ENCODE data around the gene ZNF354C.

ZNF354C gene

DNA sequence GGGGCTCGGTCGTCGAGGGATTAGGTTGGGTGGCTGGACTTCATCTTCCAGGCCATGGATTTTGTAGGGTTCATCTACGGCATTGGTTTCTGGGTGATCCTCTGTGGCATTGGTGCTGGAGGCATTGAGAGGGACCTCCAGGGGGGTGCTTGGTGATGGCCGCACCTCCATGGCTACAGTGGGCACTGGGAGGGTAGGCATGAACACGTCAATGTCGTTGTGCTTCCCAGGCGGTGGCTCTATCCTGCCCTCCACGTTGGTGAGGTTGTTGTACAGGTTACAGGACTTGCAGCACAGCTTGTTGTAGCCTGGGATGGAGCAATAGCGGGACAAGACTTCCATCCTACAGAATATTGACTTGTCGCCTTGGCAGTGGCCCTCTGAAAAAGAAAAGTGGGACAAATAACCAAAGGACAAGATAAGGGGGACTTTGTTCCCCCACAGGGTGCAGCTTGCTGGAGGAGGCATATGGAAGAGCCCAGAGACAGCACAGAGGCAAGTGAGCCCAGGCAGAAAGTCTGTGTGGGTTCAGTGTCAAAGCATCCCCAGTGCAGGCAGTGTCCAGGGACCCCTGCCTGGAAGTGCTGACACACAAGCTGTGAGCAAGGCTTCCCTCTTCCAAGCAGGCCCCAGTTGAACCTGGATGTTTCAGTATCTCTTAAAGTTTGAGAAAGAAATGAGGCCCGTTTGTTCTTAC lies 53.9 kb downstream of the ZNF354C start:
- DNase-seq (ENCODE audit: low read depth in 2 of 2) = no peak

DNA sequence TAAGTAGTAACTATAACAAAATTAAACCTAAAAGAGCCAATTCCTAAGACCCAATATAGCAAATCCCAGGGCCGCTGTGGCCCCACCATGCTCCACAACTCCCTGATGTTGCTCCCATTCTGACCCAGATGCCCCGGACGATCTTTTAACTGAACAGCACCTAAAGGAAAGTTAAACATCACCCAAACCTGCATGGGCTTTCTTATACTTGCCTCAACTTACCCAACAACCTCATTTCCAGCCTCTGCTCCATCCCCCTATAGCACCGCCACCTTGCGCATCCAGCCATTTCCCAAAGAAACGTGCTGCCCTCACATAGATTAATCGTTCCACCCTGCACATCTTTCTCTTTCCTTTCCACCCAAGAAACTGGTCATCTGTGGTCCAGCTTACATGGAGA lies 54.6 kb downstream of the ZNF354C start:
- DNase-seq (ENCODE audit: low read depth in 2 of 2) = no peak

DNA sequence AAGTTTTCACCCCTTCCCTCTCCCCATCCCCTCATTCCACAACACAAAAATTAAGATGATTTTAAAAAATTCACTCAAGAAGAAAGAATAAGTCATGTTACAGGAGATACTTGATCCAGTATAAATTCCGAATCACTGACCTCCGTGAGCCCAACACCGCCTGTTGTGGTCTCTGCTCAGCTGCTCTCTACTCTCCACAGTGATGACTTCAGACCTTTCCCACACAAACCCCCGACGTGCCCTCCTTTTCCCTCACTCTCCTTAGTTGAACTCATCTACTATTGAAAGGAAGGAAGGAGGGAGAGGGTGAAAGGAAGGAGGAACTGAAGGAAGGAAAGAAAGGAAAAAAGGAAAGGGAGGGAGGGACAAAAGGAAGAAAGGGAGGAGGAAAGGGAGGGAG lies 55.1 kb downstream of the ZNF354C start:
- DNase-seq (ENCODE audit: low read depth in 2 of 2) = no peak

DNA sequence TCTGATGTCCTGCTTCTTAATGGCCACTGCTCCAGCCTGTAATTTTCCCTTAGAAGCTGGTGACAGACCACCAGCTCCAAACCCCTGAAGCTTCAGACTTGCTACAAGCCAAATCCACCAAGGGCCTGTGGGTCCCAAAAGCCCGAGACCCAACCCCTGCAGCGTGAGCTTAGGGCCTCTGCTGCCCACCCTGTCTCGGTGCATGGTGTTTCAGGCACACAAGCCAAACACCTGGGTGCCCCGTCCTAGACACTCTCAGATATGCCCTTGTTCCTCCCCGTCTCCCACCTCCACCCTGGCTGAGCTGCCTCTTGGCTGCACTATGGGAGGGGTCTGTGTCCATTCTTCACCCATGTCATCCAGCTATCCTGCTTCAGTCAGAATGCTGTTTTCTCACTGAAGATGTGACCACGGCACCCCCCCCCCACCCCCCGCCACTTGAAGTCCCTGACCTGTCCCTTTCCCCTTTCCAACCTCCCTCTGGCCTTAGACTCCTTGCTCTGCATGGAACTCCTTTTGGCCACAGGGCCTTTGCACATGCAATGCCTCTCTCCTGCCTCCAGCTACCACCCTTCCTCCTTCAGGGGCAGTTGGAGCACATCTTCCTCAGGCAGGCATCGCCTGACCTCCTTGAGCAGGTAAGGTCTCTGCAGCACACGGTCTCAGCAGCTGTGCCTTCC lies 55.8 kb downstream of the ZNF354C start:
- no peak for DNase-seq (ENCODE audit: low read depth in 2 of 2)

DNA sequence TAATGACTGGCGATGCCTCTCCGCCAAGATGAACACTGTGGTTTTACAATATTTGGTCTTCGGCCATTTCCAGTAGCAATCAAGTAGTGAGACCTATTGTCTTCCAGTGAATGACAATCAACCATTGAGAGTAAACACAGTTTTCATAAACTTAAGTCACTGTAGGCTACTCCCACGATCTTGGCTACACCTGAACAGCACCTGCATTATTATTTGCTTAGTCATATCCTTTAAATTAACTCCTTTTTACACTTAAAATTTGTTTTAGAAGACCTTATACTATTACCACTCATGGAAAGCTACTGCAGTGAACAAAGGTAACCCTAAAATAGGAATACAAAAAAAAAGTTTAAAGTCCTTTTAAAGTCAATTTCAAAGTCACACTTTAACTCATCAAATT lies 58.2 kb downstream of the ZNF354C start:
- DNase-seq (ENCODE audit: low read depth in 2 of 2) = no peak

DNA sequence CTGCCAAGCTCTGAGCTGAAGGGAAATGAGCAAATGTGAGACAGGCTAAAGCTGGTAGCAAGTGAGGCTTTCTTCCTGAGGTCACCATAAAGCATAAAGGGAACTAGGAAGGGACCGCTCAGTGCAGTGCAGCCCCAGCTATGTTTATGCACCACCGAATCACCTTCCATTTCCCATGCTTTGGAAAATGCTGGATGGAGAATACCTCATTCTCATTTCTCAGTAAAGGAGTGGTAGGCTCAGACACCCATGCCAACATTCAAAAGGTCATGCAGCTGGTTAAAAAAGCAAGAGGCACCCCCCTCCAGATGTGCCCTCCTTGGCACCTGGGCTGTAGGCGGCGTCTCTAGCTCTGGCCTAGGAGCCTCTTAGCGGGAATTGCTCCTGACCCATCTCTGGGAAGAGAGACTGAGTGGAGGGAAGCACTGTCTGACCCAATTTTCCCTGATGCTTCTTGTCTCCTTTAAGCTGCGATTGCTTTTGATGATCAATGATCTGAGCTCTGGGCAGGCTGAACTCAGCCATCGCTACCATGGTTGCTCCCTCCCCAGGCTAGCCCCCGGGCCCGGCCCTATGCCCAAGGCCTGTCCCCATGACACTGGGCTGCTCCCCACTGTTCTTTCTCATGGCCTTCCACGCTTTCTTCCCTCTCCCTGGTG lies 58.7 kb downstream of the ZNF354C start:
- no peak for DNase-seq (ENCODE audit: low read depth in 2 of 2)

DNA sequence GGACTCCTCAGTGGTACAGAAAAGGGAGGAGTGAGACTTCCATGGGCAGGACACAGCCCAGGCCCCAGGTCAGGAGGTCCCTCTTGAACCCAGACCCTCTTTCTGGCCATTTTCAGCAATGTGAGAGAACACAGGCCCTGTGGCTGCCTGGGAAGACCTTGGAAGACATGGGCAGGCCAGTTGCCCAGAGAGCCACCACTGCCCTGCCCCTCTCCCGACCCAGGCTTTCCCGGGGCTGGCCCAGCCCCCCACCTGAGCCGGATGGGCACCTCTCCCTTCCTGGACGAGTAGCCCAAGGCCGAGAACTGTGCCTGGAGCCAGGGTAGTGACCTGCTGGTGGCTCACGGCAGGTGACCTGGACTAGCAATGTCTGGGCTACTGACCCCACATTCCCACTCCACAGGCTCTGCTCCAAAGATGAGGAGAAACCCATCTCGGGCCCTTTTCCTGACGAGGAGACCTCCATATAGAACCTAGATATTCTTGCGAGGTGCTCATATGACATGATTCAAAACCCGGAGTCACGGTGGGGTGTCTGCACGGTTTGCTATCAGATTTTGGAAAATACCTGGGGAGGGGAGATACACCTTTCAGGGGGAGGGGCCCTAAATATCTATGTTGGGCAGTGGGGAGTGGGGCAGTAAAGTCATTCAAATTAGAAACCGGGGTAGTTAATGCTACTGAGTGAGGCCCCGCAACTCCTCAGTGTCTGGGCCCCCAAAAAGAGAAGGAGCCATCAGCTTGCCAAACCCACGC lies 59.4 kb downstream of the ZNF354C start:
- no peak for DNase-seq (ENCODE audit: low read depth in 2 of 2)

DNA sequence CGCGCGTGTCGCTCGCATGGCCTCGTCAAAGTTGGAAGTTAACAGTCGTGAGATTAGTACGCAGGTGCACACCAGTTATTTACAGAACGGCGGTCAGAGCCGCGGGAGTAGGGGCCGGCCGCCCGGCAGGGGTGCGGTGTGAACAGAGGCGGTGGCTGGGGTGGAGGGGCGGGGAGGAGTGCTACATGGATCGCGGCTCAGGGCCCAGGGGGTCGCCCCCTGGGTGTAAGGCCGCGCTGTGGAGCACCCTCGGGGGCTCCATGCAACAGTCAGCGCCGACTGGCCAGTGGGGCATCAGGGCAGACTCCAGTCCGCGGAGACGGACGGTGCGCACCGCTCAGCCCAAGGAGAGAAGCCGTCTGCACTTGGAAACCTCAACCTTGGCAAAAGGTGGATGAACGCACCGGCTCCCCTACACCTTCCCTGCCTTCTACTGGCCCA lies 60.3 kb downstream of the ZNF354C start:
- no peak for DNase-seq (ENCODE audit: low read depth in 2 of 2)

DNA sequence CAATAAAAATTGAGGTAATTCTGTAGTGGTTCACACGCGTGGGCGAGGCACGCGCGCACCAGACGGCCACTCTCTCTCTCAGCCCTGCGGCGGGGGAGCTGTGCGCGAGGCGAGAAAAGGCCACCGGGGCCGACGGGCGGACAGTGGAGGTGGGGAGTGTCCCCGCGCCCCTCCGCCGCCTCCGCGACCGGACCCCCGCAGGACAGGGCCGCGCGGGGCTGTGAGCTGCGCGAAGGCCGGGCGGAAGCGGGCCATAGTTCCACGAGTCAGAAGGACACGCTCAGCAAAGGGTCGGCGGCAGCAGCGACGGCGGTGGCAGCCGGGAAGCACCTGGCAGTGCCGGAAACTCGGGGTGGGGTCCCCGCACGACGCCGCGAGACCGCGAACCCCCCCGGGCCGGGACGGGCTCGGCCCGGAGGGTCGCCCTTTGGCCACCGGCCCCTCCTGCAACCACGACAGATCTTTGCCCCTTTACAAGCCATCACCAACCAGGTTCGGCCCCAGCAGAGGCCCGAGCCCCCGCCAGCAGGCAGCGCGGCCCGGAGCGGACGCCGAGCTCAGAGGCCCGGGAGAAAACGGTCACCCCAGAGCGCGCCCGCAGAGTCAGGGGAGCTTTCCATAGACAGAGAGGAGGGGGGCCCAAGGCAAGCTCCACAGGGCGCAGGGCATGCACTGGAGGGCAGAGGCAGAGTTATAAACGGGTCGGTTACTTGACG lies 60.9 kb downstream of the ZNF354C start:
- no peak for DNase-seq (ENCODE audit: low read depth in 2 of 2)

DNA sequence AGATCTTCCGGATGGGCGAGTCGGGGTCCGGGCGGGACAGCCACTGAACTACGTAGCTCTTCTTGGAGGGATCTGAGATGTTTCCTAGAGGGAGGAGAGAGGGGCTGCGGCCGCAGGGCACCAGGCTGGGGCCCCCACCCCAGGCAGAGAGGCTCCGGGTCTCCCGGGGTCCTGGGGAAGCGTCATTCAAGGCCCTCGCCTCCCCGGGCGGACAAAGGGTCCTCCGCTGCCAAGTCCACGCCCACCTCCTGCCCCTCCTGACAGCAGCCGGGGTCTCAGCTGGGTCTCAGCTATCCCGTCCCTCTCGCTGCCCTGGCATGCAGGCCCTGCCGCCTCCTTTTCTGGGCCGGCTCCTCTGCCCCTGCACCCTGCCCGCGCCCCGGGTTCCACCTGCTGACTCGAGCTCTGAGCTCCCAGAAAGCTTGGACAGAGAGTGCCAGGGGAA lies 61.5 kb downstream of the ZNF354C start:
- DNase-seq (ENCODE audit: low read depth in 2 of 2) = no peak

DNA sequence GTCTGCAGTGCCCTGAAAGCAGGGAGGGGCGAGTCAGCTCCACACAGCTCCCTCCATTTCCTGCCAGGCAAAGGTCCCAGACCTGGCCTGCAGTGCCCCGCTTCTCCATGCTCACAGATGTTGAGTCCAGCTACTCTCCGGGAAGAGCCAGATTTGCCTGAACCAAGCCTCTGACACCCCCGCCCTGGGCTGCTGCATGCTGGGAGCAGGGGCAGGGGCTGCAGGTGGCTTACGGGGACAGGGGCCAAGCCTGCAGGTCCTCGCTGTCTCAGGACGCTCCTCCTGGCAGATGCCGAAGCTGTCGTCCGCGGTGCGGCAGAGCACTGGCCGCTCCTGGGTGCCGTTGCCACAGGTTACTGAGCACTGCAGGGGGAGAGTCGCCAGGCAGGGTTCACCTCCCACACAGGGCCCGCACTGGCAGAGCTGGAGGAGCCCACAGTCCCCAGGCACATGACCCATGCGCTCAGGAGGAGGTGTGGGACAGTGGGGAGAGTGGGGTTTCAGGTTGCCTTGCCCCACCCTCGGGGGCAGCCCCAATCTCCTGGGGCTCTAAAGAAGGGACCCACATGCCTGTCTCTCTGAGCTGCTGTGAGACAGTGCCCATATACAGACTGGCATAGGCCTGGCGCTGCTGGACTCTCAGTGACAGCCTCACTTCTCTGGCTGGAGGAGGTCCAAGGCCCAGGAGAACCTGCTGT lies 62.4 kb downstream of the ZNF354C start:
- DNase-seq (ENCODE audit: low read depth in 2 of 2) = no peak

DNA sequence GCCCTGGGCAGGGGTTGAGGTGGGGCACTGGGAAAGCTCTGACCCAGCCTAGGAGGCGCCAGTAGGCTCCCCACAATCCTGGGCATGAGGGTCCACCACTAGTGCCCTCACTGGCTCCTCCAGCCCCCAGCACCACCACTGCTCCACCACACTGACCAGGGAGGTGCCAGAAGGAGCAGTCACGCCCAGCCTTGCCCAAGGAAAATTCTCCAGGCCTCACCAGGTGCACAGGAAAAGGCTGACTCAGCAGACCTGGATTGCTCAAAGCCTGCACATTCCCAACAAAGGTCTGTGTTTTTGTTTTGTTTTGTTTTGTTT lies 62.9 kb downstream of the ZNF354C start:
- no peak for DNase-seq (ENCODE audit: low read depth in 2 of 2)

DNA sequence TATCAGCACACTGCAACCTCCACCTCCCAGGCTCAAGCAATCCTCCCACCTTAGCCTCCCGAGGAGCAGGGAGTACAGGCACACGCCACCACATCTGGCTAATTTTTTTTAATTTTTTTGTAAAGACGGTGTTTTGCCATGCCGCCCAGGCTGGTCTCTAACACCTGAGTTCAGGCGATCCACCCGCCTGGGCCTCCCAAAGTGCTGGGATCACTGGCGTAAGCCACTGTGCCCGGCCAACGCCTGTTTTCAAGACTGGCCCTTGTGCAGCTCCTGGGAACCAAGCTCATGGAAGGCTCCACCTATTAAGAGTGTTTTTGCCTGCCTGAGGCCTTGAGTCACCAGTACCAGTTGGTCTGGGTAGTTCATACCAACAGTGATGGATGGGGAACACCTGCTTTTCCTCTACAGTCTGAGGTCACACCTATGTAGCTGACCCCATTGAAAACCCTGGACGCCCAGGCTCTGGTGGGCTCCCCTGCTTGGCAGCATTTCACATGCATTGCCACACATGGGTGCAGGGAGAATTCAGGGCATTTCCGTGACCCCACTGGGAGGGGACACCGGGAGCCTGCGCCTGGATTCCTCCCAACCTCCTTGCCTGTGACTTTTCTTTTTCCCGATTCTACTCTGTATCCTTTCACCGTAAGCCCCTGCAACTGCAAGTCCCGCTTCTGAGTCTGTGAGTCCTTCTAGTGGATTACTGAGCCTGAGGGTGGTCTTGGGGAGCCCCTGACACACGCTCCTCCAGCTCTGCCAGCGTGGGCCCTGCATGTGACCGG lies 63.5 kb downstream of the ZNF354C start:
- no peak for DNase-seq (ENCODE audit: low read depth in 2 of 2)

DNA sequence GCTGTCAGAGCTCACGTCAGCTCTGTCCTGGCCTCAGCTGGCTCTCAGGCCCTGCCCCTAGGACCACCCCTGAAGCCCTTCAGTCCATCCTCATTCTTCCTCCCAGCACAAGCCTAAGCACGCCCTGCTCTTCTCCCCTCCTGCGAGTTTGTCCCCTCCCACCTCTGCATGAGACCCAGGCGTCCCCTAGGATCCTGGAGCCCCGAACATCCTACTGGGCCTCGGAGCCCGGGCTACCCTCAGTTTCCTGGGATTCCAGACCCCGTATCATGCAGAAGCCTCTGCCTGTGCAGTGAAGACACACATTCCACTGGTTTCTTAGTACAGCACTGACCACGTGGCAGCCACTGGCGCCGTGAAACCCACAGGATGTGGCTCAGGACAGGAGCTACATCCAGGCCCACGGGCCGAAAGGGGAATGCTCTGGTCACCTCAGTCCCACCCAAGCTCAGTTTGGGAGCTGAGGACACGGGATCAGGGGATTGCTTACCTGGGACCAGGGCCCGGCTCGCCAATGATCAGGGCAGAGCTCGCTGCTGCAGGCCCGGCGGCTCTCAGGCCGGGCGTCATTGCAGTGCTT lies 64.2 kb downstream of the ZNF354C start:
- DNase-seq (ENCODE audit: low read depth in 2 of 2) = no peak

DNA sequence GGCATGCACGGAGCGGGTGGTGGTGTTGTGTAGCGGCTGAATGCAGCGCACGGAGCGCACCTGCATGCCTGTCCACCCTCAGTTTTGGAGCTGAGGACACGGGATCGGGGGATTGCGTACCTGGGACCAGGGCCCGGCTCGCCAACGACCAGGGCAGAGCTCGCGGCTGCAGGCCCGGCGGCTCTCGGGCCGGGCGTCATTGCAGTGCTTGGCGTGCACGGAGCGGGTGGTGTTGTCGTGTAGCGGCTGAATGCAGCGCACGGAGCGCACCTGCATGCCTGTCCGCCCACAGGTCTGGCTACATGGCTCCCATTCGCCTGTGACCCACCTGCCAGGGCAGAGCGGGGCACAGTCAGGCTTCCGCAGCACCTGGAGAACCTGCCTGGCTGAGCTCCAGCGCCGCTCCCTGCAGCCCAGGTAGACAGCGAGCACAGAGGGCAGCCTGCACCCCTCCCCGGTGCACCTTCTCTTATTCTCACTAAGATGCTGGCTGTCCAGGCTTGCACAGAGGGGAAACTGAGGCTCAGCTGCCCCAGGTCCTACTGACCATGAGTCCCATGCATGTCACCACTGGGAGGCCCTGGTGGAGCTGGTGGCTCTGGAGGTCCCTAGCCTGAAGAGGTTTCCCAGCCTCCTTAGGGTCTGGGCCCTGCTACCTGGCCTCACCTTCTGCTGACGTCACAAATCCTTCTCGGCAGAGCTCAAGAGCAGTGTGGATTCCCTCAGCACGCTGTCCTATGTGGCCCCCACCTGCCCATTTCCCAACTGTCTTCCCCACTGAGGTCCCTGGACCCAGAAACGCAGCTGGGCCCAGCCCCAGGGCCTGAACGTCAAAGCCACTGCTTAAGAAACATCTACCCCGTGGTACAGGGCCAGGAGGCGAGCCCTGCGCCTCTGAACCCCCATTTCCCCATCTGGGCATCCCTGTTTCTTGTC lies 64.9 kb downstream of the ZNF354C start:
- no peak for DNase-seq (ENCODE audit: low read depth in 2 of 2)

DNA sequence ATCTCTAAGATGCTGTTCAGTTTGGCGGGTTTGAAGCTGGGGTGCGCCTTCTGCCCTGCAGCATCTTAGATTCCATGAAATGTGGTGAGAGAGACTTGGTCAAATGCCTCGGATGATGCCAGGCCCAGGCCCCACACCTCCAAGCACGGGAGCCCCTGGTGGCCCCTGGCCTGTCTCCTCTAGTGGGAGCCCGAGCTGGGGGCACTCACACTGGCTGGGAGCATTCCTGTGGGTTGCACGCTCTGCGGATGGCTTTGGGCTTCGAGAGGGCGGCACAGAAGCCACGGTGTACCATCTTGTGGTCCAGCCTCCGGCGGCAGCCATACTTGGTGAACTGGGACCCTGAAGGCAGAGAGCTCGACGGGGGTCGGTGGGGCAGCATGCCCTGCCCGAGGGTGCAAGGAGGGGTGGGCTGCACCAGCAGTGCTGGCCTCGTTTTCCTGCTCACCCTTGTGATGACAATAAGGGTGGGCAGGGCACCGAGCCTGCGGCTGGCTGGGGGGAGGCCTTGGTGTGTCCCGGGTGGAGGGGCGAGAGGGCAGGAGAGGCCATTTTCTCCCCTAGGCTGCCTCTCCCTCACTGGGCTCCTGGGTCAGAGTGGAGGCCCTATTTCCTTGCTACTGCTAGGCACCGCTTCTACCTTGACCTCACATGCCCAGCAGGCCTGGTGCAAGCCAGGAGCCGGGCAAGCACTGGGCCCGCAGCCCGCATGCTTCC lies 65.8 kb downstream of the ZNF354C start:
- DNase-seq (ENCODE audit: low read depth in 2 of 2) = no peak

DNA sequence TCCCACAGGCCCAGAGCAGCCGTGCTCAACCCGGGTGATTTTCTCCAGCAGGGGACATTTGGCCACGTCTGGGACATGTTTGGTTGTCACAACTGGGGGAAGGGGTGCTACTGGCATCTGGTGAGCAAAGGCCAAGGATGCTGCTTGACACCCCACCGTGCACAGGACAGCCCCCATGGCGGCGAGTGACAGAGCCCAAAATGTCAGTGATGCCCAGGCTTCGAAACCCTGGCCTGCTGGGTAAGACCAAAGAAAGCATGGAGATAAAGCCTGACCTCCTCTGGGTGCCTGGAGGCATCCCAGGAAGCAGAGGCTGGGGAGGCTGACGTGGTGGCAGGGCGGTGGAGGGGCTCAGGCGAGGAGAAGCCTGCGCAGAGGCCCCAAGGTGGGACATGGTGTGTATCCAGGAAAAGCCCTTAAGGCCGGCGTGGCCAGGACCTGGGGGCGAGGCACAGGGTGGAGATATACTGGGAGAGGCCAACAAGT lies 66.4 kb downstream of the ZNF354C start:
- DNase-seq (ENCODE audit: low read depth in 2 of 2) = no peak
